ENCODE data around the gene FOXJ1. TPM values are rescaled to one million over a fixed set of nuclear protein-coding genes. Genes with fewer than 3 reads are reported as not detected.

FOXJ1 gene
- total and polyA plus RNA-seq, 2 of the 4 experiments (the other 2 are of a cell fraction): 0.05 TPM; not detected in 1

- no peak for TF ChIP-seq SMC3 (IDR thresholded peaks at IDR 0.05; ENCODE audit: low read depth, low read length)
- no peak for TF ChIP-seq MAZ (IDR thresholded peaks at IDR 0.05; ENCODE audit: borderline replicate concordance, low read depth, low read length)
Observed at GRCh38 chr17:76123191-76123499, 17.9 kb downstream of the FOXJ1 start (continued).

GRCh38 chr17:76122431-76123190 lies 18.4 kb downstream of the FOXJ1 start:
- H4K8ac ChIP-seq (ENCODE audit: low read depth in 2 of 2, low read length in 2 of 2): peak overlapping the region in 1 of 2 experiments; percentile 88; a peak in 2 of 4 replicates
- H3K56ac ChIP-seq (ENCODE audit: extremely low read depth, insufficient read depth, low read length): no peak overlapping the region
- no peak overlapping the region for H3K18ac ChIP-seq (ENCODE audit: low read depth, low read length)
- ATAC-seq (ENCODE audit: low read depth) (no peak), DNase-seq (no peak)
- no peak overlapping the region; the same call in 1 of the 2 replicates for H3K14ac ChIP-seq (replicated peaks; ENCODE audit: low read depth, low read length)
- peaks cover 14% of the 10 kb centered on the region for H3K27me3 ChIP-seq (ENCODE audit: control insufficient read depth, insufficient read depth, low read length)
- dilution Hi-C loops (cut with HindIII; ENCODE audit: low sequenced_read_pairs, unreplicated experiment) (no loop called here), in situ Hi-C loops (cut with MboI; ENCODE audit: low sequenced_read_pairs) (no loop called here), intact Hi-C loops (cut with micrococcal nuclease) (no loop called here)
- H2AFZ ChIP-seq (replicated peaks; ENCODE audit: low read length, poor library complexity): peak overlapping the region; percentile 90
- no peak overlapping the region; the same call in 1 of the 2 replicates for H4K5ac ChIP-seq (ENCODE audit: low read depth, low read length)
- no peak overlapping the region for H3K27ac ChIP-seq (ENCODE audit: insufficient read depth, low read length)
- no peak overlapping the region for H4K91ac ChIP-seq (ENCODE audit: insufficient read depth, low read depth, low read length)
- no peaks in the 10 kb centered on the region for H3K79me1 ChIP-seq (ENCODE audit: low read depth in 1 of 2, low read length in 2 of 2)
- H3K4me1 ChIP-seq (ENCODE audit: control insufficient read depth, insufficient read depth, low read length): peaks cover 3% of the 10 kb centered on the region; the same call in 1 of the 2 replicates
- CTCF ChIA-PET: interaction anchor here (4.0 kb wide), 1 partner anchor 157 kb away, joined by 27 read pairs; no protein-coding TSS in a partner anchor
- H3K23ac ChIP-seq (ENCODE audit: low read depth, low read length): no peak overlapping the region
- TF ChIP-seq POLR2A (IDR thresholded peaks at IDR 0.05; ENCODE audit: low read depth, low read length) (no peak), MXI1 (IDR thresholded peaks at IDR 0.05; ENCODE audit: borderline replicate concordance, low read depth, low read length) (no peak), CEBPB (IDR thresholded peaks at IDR 0.05; ENCODE audit: low read depth, low read length) (no peak), USF2 (IDR thresholded peaks at IDR 0.05; ENCODE audit: low read depth, low read length) (no peak), SMC3 (IDR thresholded peaks at IDR 0.05; ENCODE audit: low read depth, low read length) (no peak), NFE2L2 (IDR thresholded peaks at IDR 0.05; ENCODE audit: low read depth, low read length) (no peak), BHLHE40 (IDR thresholded peaks at IDR 0.05; ENCODE audit: low read depth, low read length) (no peak), RCOR1 (IDR thresholded peaks at IDR 0.05; ENCODE audit: insufficient replicate concordance, low read length) (no peak), MAZ (IDR thresholded peaks at IDR 0.05; ENCODE audit: borderline replicate concordance, low read depth, low read length) (no peak), MAFK (IDR thresholded peaks at IDR 0.05; ENCODE audit: low read depth, low read length) (no peak), FOS (IDR thresholded peaks at IDR 0.05; ENCODE audit: low read depth, low read length) (no peak), RAD21 (IDR thresholded peaks at IDR 0.05; ENCODE audit: low read length) (no peak), ELK1 (IDR thresholded peaks at IDR 0.05; ENCODE audit: borderline replicate concordance, low read depth, low read length) (no peak)
- H3K4me3 ChIP-seq (ENCODE audit: insufficient read depth, low read depth, low read length): no peak overlapping the region
- H2BK20ac ChIP-seq (ENCODE audit: low read depth, low read length): no peak overlapping the region
- H3K4ac ChIP-seq (ENCODE audit: low read depth, low read length): no peak overlapping the region
- H3K9me1 ChIP-seq (ENCODE audit: insufficient read depth, low read length): no peaks in the 10 kb centered on the region
- no peak overlapping the region for H2BK120ac ChIP-seq (ENCODE audit: low read depth, low read length)
- no peaks in the 10 kb centered on the region for H3K36me3 ChIP-seq (ENCODE audit: control insufficient read depth, insufficient read depth, low read length)
- no peak overlapping the region for H3K9ac ChIP-seq (ENCODE audit: low read depth, low read length)
- POLR2A ChIA-PET (ENCODE audit: unreplicated experiment): no interaction called here
- peak overlapping the region; percentile 42 for H2AK9ac ChIP-seq (replicated peaks; ENCODE audit: low read depth, low read length, poor library complexity)
- no peak overlapping the region for H2BK15ac ChIP-seq (ENCODE audit: low read depth, low read length)
- H3K9me3 ChIP-seq (ENCODE audit: control insufficient read depth, insufficient read depth, low read length): no peaks in the 10 kb centered on the region
- H3K4me2 ChIP-seq (ENCODE audit: low read depth, low read length): no peak overlapping the region
- no TSS peak for BruUV-seq (replicated peaks)
- H2BK5ac ChIP-seq (ENCODE audit: low read depth, low read length, poor library complexity, severe bottlenecking): no peak overlapping the region
- no peak overlapping the region; the same call in 1 of the 2 replicates for H2AK5ac ChIP-seq (ENCODE audit: low read depth, low read length)
- no peaks in the 10 kb centered on the region for H4K20me1 ChIP-seq (ENCODE audit: insufficient read depth, low read length)
- 83% methylated on average over 18 of the region's 24 CpGs; no CpG with 5 or more reads in 1 of the 2 experiments for WGBS, 2 experiments (ENCODE audit: extremely low coverage in 2 of 2, insufficient read length in 1 of 2)

Data from IMR-90 (cell line).